GM21619 (cell line): Measurements from ENCODE around the gene EGLN2.
A peak's percentile ranks its signal among the peaks of the same experiment; 100 is the strongest.
"Not testable (repeated sequence)": the region's sequence is repeated elsewhere in the genome, so short reads cannot be mapped to it uniquely, and the experiment has no call there.

ENCODE experiments used
- ATAC-seq: cut with Tn5 transposase; IDR thresholded peaks from one replicate; pipeline ENCODE4 v1.9.1; 2021; ENCODE audit not compliant: unreplicated experiment

EGLN2 gene

DNA sequence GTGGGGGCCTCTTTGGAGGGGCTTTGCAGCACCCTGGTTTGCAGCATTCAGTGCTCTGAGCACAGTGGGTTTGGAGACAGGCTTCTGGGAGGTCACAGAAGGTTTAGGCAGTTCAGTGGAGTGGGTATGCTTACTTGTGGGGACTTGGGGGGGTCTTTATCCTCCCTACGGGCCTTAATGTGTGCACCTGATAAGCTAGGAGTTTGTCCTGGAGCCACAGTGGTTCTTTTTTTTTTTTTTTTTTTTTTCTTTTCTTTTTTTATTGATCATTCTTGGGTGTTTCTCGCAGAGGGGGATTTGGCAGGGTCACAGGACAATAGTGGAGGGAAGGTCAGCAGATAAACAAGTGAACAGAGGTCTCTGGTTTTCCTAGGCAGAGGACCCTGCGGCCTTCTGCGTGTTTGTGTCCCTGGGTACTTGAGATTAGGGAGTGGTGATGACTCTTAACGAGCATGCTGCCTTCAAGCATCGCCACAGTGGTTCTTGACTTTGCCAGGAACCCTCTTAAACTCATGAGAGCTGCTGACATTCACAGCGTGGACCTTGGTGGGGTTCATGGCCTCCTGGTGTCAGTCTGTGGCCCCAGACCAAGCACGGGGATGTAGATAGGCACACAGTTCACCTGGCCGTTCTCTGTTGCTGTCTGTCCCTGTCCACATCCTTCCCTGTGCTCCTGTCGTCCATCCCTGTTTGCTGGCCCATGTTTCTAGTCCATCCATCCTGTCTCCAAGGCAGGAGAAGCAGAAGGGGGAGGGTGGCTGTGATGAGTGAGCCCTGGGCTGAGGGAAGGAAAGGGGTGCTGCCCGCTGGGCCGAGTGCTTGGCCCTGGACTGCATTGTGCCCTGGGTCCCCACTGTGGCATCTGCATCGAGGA is 2.7 kb downstream of the EGLN2 start:
- ATAC-seq: no peak

DNA sequence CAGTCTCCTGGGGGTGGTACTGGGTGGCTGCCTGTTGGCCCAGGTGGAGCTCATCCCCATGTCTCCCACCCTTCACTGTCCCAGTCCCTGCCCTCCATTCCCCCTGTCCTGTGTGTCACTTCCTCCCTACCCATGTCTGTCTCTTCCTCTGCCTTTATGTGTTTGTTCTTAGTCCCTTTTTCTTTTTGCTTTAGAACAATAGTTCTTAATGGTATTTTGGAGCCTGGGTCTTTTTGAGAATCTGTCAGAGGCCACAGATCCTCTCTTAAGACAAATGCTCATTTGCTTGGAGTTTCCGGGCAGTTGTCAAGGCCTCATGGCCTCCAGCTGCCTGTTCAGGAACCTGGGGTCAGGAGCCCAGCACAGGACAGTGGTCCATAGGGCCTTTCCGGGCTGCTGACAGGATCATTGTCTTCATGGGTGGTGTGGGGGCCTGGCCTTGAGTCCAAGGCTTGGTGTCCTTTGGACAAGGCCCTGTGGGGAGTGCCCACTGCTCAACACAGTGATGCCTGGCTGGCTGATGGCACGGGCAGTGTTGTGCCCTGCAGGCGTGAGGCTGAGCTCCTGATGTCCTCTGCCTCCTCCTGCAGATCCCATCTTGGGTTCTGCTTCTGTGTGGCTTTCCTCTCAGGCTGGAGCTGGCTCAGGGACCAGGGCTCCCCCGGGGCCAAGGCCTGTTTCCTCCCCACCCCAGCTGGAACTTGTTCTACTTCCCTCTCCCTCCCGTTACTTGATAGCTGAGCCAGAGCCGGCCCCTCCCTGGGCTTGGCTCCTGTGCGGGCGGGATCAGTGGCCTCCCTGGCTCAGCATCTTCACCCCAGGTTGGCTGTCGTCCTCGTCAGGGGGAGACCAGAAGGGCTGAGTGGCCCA is 3.5 kb downstream of the EGLN2 start:
- ATAC-seq: no peak

DNA sequence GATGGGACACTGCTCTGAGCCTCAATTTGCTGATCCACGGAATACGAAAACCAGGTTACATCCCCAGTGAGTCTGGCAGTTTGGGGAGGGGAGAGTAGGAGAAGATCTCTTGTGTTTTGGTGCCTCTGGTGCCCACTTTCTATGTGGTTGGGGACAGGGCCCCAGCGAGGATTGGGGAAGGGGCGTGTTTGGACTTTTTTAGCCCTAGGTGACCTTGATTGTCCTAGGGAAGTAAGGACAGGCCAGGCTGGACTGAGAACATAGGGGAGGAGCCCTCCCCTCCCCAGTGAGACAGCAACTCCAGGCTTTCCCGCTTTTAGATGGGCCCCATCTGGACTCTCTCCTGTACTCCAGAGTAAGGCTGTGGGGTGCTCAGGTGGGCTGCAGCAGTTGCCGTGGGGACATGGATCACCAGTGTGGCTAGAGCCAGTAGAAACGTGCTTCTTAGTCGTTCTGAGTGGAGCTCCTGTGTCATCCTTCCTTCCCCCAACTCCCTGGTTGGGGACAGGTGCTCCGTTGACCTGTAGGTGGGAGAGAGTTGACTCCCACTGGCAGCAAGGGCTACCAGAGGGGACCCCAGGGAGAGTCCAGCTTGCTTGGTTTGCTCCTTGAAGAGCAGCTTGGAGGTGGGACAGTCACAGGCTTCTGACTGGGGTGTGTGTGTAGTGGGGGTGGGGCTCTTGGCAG is 4.3 kb downstream of the EGLN2 start:
- no peak for ATAC-seq

DNA sequence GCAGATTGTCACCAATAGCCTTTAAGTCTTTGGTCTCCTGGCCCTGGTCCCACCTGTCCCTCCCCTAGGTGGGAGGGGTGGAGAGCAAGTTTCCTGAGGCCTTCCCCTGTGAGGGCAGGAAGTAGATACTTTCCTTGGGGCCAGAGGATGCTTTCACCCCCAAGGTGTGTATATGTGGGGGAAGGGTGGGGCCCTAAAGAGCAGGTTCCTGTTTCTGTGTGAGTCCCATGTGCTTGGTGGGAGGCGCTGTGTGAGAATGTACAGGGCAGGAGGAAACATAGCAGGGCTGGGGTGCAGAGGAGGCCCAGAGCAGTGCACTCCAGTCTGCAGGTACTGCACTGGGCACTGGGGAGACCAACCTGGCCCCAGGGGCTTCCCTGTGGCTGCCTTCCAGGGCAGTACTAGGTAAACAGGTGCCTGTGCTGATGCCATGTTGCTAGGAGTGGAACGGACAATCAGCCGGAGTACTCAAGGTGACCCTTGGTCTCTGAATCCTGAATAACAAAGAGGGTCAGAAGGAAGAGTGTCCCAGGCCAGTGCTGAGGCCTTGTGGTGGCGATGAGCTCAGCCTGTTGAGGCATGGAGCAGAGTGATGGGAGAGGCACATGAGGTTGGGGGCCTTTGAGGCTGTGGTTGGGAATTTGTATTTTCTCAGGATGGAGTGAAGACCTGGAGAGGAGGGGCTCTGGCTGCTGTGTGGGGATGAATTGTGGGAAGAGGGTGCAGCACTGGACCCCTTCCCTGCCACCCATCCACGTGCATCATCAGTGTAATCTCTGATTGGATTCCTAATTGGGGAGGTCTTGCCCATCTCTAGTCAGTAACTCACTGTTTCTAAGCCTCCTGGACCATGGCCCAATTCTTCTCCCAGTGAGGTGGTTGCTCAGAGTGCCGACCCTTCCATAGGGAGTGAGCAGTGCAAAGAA is 5.1 kb downstream of the EGLN2 start:
- ATAC-seq: no peak

DNA sequence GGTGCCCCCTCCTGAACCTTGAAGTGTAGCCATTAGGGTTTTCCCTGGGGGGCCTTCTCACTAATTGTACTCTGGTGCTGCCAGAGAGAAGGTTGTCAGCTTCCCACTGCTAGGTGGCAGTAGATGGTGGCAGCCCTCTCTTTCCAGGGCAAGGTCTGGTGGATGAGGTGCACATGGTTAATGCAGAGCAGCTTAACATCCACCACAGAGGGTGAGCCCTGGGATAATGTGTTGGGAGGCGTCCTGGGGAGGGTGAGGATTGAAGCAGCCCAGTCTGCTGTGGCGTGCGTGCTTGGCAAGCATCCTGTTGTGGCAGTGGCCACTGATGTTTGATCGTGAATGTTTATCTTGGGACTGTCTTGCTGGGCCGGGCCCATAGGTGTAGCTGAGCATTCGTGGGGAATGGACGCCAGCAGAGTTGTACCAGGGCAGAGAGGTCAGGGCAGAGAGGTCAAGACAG is 5.8 kb downstream of the EGLN2 start:
- ATAC-seq: no peak

DNA sequence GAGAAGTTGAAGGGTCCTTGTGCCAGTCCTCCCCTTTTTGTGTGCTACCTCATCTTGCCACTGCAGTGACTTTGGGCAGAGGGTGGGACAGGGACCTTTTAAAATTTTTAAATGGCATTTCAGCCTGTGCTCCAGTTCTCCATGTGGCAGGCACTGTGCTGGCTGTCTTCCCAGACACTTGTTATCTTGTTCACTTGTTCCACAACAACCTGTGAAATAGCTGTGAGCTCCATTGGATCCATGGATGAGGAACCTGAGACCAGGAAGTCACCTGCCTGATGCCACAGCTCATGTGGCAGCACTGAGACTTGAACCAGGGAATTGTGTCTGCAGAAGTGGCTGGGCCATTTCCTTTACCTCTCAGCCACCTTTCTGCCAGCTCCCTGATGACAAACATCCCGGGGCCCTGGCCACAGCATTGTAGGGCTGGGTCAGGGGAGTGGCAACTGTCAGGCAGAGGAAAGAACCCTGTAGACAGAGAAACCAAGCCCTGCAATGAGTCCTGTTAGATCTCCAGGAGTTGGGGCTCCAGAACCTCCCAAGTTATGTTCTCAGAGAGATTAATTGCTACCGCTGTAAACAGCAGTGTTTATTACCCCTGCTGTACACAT is 6.4 kb downstream of the EGLN2 start:
- no peak for ATAC-seq

DNA sequence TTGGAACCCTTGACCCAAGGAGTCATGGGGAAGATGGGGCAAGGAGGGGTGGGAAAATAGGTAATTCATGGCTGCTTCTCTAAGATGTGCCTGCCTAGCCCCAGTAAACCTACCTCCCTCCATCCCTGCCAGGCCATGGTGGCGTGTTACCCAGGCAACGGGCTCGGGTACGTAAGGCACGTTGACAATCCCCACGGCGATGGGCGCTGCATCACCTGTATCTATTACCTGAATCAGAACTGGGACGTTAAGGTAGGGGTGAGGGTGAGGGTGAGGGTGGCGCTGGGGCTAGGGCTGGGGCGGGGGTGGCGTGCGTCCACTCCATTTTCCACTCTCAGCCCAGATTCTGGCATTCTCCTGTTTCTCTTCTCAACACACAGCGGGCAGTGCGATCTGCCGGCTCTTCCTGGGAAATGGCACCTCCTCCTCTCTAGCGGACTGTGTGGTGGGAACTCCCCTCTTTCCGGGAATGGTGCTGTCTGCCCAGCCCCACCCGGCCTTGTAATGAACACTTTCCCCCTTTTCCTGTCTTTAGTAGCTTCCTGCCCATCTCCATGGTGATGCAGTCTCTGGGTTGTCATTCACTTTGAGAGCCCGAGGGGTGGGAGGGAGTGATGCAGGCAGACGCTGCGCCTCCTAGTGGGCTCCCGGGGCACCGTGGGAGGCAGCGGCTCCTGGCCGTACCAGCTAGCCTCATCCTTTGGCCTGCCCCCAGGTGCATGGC is 7.6 kb downstream of the EGLN2 start:
- ATAC-seq: no peak

DNA sequence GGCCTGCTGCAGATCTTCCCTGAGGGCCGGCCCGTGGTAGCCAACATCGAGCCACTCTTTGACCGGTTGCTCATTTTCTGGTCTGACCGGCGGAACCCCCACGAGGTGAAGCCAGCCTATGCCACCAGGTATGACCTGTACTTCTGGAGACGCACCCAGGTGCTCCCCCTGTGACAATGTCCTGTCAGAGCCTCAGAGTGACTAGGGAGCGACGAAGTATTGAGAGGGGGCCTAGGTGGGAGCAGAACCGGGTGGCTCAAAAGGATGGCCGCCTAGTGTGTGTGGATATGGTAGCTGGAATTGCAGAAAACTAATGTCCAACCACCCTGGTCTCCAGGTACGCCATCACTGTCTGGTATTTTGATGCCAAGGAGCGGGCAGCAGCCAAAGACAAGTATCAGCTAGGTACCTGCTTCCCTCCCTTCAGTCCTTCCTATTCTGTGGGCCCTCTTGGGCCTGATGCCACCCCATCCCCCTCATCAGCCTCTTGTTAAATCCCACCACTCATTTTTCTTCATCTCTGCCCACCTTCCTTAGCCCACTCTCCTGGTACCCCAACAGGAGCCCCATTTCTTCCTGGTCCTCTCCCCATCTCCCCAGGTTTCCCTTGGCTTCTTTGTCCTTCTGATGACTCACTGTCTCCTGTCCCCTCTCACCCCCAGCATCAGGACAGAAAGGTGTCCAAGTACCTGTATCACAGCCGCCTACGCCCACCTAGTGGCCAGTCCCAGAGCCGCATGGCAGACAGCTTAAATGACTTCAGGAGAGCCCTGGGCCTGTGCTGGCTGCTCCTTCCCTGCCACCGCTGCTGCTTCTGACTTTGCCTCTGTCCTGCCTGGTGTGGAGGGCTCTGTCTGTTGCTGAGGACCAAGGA is 8.4 kb downstream of the EGLN2 start:
- ATAC-seq: no peak

DNA sequence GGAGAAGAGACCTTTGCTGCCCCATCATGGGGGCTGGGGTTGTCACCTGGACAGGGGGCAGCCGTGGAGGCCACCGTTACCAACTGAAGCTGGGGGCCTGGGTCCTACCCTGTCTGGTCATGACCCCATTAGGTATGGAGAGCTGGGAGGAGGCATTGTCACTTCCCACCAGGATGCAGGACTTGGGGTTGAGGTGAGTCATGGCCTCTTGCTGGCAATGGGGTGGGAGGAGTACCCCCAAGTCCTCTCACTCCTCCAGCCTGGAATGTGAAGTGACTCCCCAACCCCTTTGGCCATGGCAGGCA is 9.0 kb downstream of the EGLN2 start:
- no peak for ATAC-seq

DNA sequence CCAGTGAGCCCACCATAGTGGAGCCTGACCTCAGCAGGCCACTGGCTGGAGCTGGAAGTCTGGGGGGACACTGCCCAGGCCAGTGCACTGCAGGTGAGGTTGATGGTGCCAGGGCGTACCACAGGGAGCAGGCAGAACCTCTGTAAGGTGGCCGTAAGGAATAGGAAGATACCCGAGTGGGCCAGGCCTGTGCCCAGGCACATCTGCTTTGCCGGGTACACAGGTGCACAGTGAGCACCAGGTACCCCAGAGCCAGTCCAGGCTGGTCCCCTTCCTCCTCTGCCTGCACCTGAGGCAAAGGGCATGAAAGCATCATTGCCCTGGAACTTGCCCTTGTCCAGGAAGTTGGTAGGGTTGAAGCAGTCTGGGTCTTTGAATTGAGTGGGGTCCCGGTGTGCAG is 9.5 kb downstream of the EGLN2 start:
- no peak for ATAC-seq

DNA sequence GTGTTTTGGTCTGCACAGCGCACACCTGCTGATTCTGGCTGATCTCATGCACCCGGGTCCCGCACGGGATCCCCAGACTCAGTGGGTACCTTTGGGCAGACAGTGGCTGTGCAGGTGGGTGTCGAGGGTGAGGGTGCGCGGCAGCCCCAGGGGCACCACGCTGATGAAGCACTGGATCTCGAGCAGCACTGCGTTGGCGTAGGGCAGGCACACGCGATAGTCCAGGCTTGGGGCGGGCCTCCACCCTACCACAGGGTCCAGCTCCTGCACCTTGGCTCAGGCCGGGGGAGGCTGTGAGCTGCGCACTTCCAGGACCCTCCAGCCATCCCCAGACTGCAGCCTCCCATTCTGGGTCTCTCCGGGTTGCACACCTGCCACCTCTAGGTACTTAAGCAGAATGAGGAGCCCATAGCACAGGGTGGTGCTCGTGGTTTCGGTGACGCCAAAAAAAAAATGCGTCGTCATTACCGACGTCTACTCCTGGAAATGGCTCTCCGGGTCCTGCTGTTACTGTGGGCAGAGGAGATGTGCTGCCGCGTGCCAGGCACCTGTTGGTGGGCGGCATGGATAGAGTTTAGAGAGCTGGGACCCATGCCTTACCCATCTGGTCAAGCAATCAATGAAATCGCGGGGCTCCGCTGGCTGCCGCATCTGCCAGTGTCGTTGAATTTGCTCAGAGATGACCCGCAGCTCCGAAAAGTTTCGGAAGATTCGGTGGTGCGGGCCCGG is 10.5 kb downstream of the EGLN2 start:
- no peak for ATAC-seq

DNA sequence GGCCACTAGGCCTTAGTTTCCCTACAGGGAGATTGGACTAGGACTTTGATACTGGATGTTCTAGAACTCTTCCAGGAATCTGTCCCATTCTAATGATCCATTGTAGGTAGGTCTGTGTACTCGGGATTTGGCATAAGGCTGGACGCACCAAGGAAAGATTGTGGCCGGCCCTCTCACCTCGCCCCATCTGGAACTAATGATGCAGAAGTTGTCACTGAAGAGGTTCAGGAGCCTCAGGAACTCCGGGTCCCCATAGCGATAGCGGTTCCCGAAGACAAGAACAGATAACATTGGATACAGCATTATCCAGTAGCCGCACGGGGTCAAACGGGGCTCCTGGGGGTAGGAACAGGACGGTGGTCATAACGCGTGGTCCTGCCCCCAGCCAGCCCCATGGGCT is 11.2 kb downstream of the EGLN2 start:
- ATAC-seq: no peak

DNA sequence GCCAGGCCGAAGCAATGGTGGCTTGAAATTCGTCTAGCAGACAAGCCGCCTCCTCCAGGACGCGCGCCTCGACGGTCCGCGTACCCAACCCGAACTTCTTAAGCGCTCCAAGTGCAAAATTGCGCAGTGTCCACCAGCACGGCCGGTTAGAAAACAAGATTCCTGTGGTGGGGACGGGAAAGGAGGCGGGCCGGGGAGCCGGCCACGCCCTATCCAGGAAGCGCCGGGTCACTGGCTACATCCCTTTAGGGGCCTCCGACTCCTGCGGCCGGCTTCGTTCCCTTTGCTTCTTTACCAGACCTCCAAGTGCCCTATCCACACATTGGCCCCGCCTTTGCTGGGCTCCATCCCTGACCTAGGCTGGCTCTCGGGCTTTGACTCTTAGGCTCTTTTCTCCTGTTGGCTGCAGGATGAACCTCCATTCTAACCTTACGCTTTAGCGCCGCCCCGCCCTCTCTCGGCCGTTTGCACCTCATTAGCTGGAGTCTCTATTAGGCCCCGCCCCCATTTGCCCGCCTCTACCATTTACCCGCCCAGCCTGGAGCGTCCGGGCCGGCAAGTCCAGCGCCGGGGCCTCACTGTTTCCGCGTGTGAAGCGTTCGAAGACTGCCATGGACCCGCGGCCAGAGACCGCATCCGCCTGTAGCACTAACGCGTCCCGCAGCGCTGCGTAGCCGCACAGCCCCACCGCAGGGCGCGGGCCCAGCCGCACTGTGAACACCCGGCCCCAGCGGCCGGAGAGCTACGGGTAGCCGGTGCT is 11.8 kb downstream of the EGLN2 start:
- peak; percentile 55 for ATAC-seq

DNA sequence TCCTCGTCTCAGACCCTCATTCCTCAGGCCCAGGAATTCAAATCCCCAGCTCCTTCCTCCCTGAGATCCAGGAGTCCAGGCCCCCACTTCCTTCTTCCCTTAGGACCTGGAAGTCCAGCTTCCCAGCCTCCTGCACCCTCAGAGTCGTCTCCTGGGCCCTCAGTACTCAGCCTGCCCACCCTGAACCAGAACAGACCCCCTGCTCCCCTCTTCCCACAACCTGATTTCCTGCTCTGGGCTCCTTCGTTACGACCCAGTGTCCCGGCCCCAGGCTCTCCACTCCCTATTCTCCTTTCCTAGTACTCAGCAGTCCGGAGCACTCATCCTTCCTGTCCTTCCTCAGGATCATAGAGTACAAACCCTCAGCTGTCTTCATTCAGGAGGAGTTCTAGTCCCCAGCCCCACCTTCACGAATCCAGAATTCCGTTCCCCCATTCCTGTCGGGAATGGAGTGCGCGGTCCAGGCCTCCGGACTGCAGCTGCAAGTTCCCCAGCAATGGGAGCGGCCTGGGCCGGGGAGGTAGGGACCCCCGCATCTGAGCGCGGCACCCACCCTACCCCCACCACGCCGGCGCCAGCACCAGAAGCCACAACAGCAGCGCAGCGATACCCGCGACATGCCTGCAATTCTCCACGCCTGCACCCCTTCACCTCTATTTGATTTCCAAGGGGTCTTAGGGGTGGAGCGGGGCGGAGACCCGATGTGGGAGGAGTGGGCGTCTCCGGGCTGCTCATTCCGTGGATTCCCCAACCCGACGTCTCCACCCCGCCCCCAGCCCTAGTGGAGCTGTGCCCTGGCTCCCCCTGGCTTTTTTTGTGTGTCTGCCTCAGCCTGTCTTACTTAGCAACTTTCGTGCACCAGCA is 12.7 kb downstream of the EGLN2 start:
- no peak for ATAC-seq

DNA sequence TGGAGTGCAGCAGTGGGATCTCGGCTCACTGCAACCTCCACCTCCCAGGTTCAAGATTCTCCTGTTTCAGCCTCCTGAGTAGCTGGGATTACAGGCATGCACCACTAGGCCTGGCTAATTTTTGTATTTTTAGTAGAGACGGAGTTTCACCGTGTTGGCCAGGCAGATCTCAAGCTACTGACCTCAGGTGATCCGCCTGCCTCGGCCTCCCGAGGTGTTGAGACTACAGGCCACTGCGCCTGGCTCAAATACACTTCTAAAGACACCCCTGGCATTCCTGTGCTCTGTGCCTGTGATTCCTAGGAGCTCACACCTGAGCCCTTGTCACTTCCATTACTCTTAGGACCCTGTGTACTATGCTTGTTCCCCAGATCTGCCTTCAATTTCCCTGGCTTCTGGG is 13.6 kb downstream of the EGLN2 start:
- ATAC-seq: not testable (repeated sequence)

DNA sequence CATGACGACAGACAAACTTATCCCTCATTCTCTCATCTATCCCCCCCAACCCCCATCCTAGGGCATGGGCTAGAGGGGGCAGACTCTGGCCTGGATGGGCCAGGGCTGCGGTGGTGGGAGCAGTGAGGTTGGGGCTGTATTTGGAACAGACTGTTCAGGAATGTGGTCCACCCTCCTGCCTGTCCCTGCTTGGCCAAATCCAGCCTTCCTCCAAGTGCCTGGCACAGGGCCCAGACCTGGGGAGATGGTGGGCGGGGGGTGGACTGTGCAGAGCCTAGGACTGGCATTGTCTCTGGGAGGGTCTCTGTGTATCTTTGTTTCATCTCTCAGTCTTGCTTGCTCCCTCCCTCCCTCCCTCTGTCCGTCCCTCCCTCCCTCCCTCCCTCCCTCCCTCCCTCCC is 14.2 kb downstream of the EGLN2 start:
- ATAC-seq: no peak
